HepG2 (cell line): ENCODE results near the gene C11orf24. TPM values are rescaled to one million over a fixed set of nuclear protein-coding genes. Genes with fewer than 3 reads are reported as not detected.

Experiments
- ATAC-seq: fragments of 200-7000 bp; cut with Tn5 transposase; 3 replicates; pipeline ENCODE4 v1.9.1; 2020; ENCODE audit warnings: mild to moderate bottlenecking, moderate library complexity
- BruUV-seq: library from RNA; stranded (reverse); fragments of 400-500 nt; replicated peaks from 2 replicates; lab custom pipeline; 2021; lab: Mats Ljungman, UMichigan
- CTCF ChIA-PET: fragments of 300-600 bp; formaldehyde crosslinking; extraction: SDS; loops from one replicate; lab custom pipeline; 2021; ENCODE audit warnings: low total read pairs, inconsistent platforms, low intra/inter-chr PET ratio; lab: Yijun Ruan, JAX
- POLR2A ChIA-PET: fragments of 350-600 bp; sonication (Branson Sonifier 250); formaldehyde crosslinking; loops from one replicate; lab custom pipeline; 2020; ENCODE audit warnings: antibody characterized with exemption, inconsistent platforms; lab: Yijun Ruan, JAX
- DNase-seq: peaks from one replicate; pipeline ENCODE4 v3.0.0-alpha.2; 2015; ENCODE audit warnings: low spot score
- FAIRE-seq: peaks from 3 replicates; lab custom pipeline; 2011; peaks lifted over from hg19 to GRCh38; lab: Jason Lieb, UNC
- H2AFZ ChIP-seq: one replicate; pipeline ENCODE4 v1.6.1; 2011; ENCODE audit warnings: low read length, inconsistent platforms
- H3K27ac ChIP-seq: fragments of 300-600 bp; 3 replicates; pipeline ENCODE4 v1.8.0; 2011; ENCODE audit warnings: mixed run types, mild to moderate bottlenecking, mixed read lengths, low read length, inconsistent platforms; ENCODE audit not compliant: insufficient read depth; ENCODE audit errors: extremely low read length
- H3K27me3 ChIP-seq, 2 experiments: fragments of 200-600 bp in 1 of 2; 2 replicates in 1 of 2; 3 replicates in 1 of 2; pipeline versions ENCODE4 v1.6.0 to v1.8.0; 2011; ENCODE audit warnings: low read length in 2 of 2, mild to moderate bottlenecking in 2 of 2, moderate library complexity in 2 of 2, inconsistent platforms in 1 of 2; ENCODE audit not compliant: insufficient read depth in 2 of 2, control insufficient read depth in 1 of 2
- H3K36me3 ChIP-seq, 2 experiments: fragments of 200-600 bp in 1 of 2; replicated peaks in 1 of 2; 2 replicates in 1 of 2; 3 replicates in 1 of 2; pipeline versions ENCODE4 v1.5.1 to v1.8.0; 2011; ENCODE audit warnings: low read length in 2 of 2, inconsistent platforms in 1 of 2; ENCODE audit not compliant: insufficient read depth in 2 of 2, control insufficient read depth in 1 of 2
- H3K4me1 ChIP-seq: 2 replicates; pipeline ENCODE4 v1.5.1; 2012; ENCODE audit warnings: low read length, inconsistent platforms; ENCODE audit not compliant: insufficient read depth
- H3K4me2 ChIP-seq: 2 replicates; pipeline ENCODE4 v1.6.0; 2011; ENCODE audit warnings: low read depth, low read length, inconsistent platforms
- H3K4me3 ChIP-seq, 3 experiments: fragments of 200-600 bp in 1 of 3; sonication (generic), shearing (Covaris generic) in 1 of 3; replicated peaks in 1 of 3; 2 replicates each; pipeline ENCODE4 v1.5.1; 2011 to 2016; ENCODE audit warnings: low read length in 3 of 3, inconsistent platforms in 2 of 3, low read depth in 2 of 3, mild to moderate bottlenecking in 2 of 3, control low read depth in 1 of 3, mixed read lengths in 1 of 3; ENCODE audit not compliant: insufficient read depth in 1 of 3
- H3K79me2 ChIP-seq: one replicate; pipeline ENCODE4 v1.6.1; 2011; ENCODE audit warnings: low read length, inconsistent platforms; ENCODE audit not compliant: insufficient read depth
- H3K9ac ChIP-seq: 2 replicates; pipeline ENCODE4 v1.6.0; 2011; ENCODE audit warnings: mild to moderate bottlenecking, low read depth, low read length, inconsistent platforms; ENCODE audit not compliant: insufficient read depth
- H3K9me3 ChIP-seq: 2 replicates; pipeline ENCODE4 v1.5.1; 2012; ENCODE audit warnings: mild to moderate bottlenecking, low read length
- H4K20me1 ChIP-seq: 2 replicates; pipeline ENCODE4 v1.6.0; 2011; ENCODE audit warnings: inconsistent platforms, mild to moderate bottlenecking, low read length, moderate library complexity; ENCODE audit not compliant: insufficient read depth
- ATM ChIP-seq: fragments of 450-650 bp; IDR thresholded peaks from 2 replicates; pipeline ENCODE4 v1.7.1; 2017; ENCODE audit warnings: mild to moderate bottlenecking, borderline replicate concordance
- ERF ChIP-seq: IDR thresholded peaks from 2 replicates; pipeline ENCODE4 v1.6.1; 2018; ENCODE audit warnings: missing biosample characterization, missing genetic modification reagents
- ESRRA ChIP-seq: sonication (generic); formaldehyde crosslinking; IDR thresholded peaks from 2 replicates; pipeline ENCODE4 v1.5.1; 2020; ENCODE audit warnings: mild to moderate bottlenecking, low read depth, missing genetic modification reagents
- IRF2 ChIP-seq: IDR thresholded peaks from 2 replicates; pipeline ENCODE4 v1.6.1; 2018; ENCODE audit warnings: missing genetic modification reagents, missing compliant biosample characterization
- ZNF839 ChIP-seq: sonication (generic); formaldehyde crosslinking; IDR thresholded peaks from 2 replicates; pipeline ENCODE4 v1.4.0; 2020; ENCODE audit warnings: missing genetic modification reagents, mild to moderate bottlenecking, borderline replicate concordance
- WGBS: methylation state at CpG from one replicate; pipeline ENCODE4 v1.1.6; 2017; ENCODE audit warnings: low lambda C conversion rate; 5-methylcytosine and 5-hydroxymethylcytosine counted together
- in situ Hi-C: cut with HindIII; loops from 2 replicates; pipeline ENCODE4 v1.10.0; 2017; ENCODE audit warnings: low pct_unique_long_range_greater_than_20kb; ENCODE audit not compliant: extremely low pct_ligation_motif_present
- intact Hi-C: fragments of 100-400 bp; cut with micrococcal nuclease; formaldehyde crosslinking; loops from one replicate; pipeline ENCODE4 v1.10.0; 2022; ENCODE audit not compliant: unreplicated experiment
- polyA plus RNA-seq, 8 experiments: library from polyadenylated mRNA; depleted of rRNA in 3 of 8; stranded (reverse) in 7 of 8; unstranded in 1 of 8; fragments of >200 nt; fragmentation: Illumina TruSeq in 4 of 8; extraction: Trizol in 4 of 8; gene quantifications; 2 replicates each; pipeline versions ENCODE4 v1.2.1 to v1.2.3, GENCODE V29; 2011 to 2016; ENCODE audit warnings: low read depth in 4 of 8, missing spikeins in 1 of 8, mixed read lengths in 1 of 8; ENCODE audit not compliant: insufficient read depth in 1 of 8
- total RNA-seq, 5 experiments: library from RNA; depleted of rRNA; stranded (reverse); fragments of >200 nt; fragmentation: Illumina TruSeq; extraction: Trizol; gene quantifications; 2 replicates each; pipeline ENCODE4 v1.2.3, GENCODE V29; 2016; ENCODE audit warnings: low read depth in 1 of 5
- TF ChIP-seq, protein P1 (sequence below): sonication (generic); formaldehyde crosslinking; IDR thresholded peaks from 2 replicates; pipeline ENCODE4 v1.9.0; 2021; ENCODE audit warnings: missing genetic modification reagents, mild to moderate bottlenecking, borderline replicate concordance
- TF ChIP-seq, protein P2 (sequence below), 2 experiments: sonication (generic) in 1 of 2; formaldehyde crosslinking in 1 of 2; IDR thresholded peaks; 2 replicates each; pipeline versions ENCODE4 v1.6.1 to v1.9.0; 2014 to 2022; ENCODE audit warnings: antibody characterized with exemption in 1 of 2, borderline replicate concordance in 1 of 2, inconsistent platforms in 1 of 2, low read depth in 1 of 2, missing genetic modification reagents in 1 of 2
- TF ChIP-seq, protein P3 (sequence below): sonication (generic); formaldehyde crosslinking; IDR thresholded peaks from 2 replicates; pipeline ENCODE4 v1.4.0; 2020; ENCODE audit warnings: missing genetic modification reagents
- TF ChIP-seq, protein P4 (sequence below): sonication (generic); formaldehyde crosslinking; IDR thresholded peaks from 2 replicates; pipeline ENCODE4 v1.4.0; 2020; ENCODE audit warnings: missing genetic modification reagents

The C11orf24 gene
- total and polyA plus RNA-seq, 2 of the 13 experiments (the other 11 are each of a cell fraction or from before 2014, with no cell fraction given), result 52.9 to 55.5 TPM

DNA sequence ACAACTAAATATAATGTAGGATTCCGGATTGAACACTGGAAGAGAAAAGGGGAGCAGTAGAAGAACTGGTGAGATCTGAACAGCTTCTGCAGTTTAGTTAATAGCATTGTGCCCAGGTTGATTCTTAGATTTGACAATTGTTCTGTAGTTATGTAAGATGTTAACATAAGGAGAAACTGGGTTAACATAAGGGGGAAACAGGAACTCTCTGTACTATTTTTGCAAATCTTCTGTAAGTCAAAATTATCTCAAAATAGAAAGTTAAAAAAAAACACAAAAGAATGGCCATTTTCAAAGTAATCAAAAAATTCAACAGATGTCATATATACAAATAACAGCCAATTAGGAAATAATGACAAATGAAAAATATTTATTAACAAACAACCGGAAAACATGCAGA lies 21.9 kb upstream of the C11orf24 start:
- DNase-seq (no peak), FAIRE-seq (no peak), ATAC-seq (no peak)
- Histone ChIP-seq H3K4me2 (no peak overlapping the region), H3K4me3 (no peak overlapping the region), H2AFZ (no peak overlapping the region), H3K9me3 (no peaks in the 10 kb centered on the region), H4K20me1 (no peaks in the 10 kb centered on the region), H3K36me3 (no peaks in the 10 kb centered on the region), H3K4me1 (peaks cover 21% of the 10 kb centered on the region), H3K79me2 (peaks cover 4% of the 10 kb centered on the region), H3K27me3 (no peaks in the 10 kb centered on the region), H3K9ac (no peak overlapping the region), H3K27ac (no peak overlapping the region)
- WGBS, result 93% methylated on average over 2 of the region's 2 CpGs
- intact Hi-C loops (no loop called here), in situ Hi-C loops (no loop called here)
- POLR2A ChIA-PET, result interaction anchor here (8.1 kb wide), 1 partner anchor 21 kb away, joined by 220 read pairs; the partner anchor contains the start of gene C11orf24
- no TSS peak for BruUV-seq
- CTCF ChIA-PET, result no interaction called here
- TF ChIP-seq, protein P1, sequence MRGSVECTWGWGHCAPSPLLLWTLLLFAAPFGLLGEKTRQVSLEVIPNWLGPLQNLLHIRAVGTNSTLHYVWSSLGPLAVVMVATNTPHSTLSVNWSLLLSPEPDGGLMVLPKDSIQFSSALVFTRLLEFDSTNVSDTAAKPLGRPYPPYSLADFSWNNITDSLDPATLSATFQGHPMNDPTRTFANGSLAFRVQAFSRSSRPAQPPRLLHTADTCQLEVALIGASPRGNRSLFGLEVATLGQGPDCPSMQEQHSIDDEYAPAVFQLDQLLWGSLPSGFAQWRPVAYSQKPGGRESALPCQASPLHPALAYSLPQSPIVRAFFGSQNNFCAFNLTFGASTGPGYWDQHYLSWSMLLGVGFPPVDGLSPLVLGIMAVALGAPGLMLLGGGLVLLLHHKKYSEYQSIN, result no peak
- no peak for TF ChIP-seq ZNF839 (CRISPR knock-in tag)
- TF ChIP-seq, protein P2, sequence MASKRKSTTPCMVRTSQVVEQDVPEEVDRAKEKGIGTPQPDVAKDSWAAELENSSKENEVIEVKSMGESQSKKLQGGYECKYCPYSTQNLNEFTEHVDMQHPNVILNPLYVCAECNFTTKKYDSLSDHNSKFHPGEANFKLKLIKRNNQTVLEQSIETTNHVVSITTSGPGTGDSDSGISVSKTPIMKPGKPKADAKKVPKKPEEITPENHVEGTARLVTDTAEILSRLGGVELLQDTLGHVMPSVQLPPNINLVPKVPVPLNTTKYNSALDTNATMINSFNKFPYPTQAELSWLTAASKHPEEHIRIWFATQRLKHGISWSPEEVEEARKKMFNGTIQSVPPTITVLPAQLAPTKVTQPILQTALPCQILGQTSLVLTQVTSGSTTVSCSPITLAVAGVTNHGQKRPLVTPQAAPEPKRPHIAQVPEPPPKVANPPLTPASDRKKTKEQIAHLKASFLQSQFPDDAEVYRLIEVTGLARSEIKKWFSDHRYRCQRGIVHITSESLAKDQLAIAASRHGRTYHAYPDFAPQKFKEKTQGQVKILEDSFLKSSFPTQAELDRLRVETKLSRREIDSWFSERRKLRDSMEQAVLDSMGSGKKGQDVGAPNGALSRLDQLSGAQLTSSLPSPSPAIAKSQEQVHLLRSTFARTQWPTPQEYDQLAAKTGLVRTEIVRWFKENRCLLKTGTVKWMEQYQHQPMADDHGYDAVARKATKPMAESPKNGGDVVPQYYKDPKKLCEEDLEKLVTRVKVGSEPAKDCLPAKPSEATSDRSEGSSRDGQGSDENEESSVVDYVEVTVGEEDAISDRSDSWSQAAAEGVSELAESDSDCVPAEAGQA (IDR thresholded peaks at IDR 0.05; ENCODE audit: low read depth), result no peak
- TF ChIP-seq, protein P2 (CRISPR knock-in tag; IDR thresholded peaks at IDR 0.05; ENCODE audit: borderline replicate concordance), result no peak
- TF ChIP-seq, protein P3, sequence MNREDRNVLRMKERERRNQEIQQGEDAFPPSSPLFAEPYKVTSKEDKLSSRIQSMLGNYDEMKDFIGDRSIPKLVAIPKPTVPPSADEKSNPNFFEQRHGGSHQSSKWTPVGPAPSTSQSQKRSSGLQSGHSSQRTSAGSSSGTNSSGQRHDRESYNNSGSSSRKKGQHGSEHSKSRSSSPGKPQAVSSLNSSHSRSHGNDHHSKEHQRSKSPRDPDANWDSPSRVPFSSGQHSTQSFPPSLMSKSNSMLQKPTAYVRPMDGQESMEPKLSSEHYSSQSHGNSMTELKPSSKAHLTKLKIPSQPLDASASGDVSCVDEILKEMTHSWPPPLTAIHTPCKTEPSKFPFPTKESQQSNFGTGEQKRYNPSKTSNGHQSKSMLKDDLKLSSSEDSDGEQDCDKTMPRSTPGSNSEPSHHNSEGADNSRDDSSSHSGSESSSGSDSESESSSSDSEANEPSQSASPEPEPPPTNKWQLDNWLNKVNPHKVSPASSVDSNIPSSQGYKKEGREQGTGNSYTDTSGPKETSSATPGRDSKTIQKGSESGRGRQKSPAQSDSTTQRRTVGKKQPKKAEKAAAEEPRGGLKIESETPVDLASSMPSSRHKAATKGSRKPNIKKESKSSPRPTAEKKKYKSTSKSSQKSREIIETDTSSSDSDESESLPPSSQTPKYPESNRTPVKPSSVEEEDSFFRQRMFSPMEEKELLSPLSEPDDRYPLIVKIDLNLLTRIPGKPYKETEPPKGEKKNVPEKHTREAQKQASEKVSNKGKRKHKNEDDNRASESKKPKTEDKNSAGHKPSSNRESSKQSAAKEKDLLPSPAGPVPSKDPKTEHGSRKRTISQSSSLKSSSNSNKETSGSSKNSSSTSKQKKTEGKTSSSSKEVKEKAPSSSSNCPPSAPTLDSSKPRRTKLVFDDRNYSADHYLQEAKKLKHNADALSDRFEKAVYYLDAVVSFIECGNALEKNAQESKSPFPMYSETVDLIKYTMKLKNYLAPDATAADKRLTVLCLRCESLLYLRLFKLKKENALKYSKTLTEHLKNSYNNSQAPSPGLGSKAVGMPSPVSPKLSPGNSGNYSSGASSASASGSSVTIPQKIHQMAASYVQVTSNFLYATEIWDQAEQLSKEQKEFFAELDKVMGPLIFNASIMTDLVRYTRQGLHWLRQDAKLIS, result no peak
- no peak for TF ChIP-seq ESRRA (CRISPR knock-in tag)
- no peak for TF ChIP-seq ATM
- no peak for TF ChIP-seq IRF2 (CRISPR knock-in tag)
- TF ChIP-seq ERF (CRISPR knock-in tag), result no peak
- TF ChIP-seq, protein P4, sequence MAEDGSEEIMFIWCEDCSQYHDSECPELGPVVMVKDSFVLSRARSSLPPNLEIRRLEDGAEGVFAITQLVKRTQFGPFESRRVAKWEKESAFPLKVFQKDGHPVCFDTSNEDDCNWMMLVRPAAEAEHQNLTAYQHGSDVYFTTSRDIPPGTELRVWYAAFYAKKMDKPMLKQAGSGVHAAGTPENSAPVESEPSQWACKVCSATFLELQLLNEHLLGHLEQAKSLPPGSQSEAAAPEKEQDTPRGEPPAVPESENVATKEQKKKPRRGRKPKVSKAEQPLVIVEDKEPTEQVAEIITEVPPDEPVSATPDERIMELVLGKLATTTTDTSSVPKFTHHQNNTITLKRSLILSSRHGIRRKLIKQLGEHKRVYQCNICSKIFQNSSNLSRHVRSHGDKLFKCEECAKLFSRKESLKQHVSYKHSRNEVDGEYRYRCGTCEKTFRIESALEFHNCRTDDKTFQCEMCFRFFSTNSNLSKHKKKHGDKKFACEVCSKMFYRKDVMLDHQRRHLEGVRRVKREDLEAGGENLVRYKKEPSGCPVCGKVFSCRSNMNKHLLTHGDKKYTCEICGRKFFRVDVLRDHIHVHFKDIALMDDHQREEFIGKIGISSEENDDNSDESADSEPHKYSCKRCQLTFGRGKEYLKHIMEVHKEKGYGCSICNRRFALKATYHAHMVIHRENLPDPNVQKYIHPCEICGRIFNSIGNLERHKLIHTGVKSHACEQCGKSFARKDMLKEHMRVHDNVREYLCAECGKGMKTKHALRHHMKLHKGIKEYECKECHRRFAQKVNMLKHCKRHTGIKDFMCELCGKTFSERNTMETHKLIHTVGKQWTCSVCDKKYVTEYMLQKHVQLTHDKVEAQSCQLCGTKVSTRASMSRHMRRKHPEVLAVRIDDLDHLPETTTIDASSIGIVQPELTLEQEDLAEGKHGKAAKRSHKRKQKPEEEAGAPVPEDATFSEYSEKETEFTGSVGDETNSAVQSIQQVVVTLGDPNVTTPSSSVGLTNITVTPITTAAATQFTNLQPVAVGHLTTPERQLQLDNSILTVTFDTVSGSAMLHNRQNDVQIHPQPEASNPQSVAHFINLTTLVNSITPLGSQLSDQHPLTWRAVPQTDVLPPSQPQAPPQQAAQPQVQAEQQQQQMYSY, result no peak
